Mucosa of rectum (tissue), 2 donors: ENCODE data around the gene HSD17B12.
"Not testable (repeated sequence)": the region's sequence is repeated elsewhere in the genome, so short reads cannot be mapped to it uniquely, and the experiment has no call there.

ENCODE experiments used
- H3K27ac ChIP-seq, 2 donors: one replicate each; pipeline ENCODE4 v1.7.0; 2013; ENCODE audit warnings: inconsistent platforms in 2 of 2, low read depth in 2 of 2, low read length in 2 of 2
- H3K27me3 ChIP-seq, 2 donors: one replicate each; pipeline ENCODE4 v1.7.0; 2013; ENCODE audit warnings: low read length in 2 of 2; ENCODE audit not compliant: control insufficient read depth in 2 of 2, insufficient read depth in 2 of 2
- H3K36me3 ChIP-seq, 2 donors: one replicate each; pipeline ENCODE4 v1.7.0; 2013; ENCODE audit warnings: low read length in 2 of 2; ENCODE audit not compliant: control insufficient read depth in 2 of 2, insufficient read depth in 2 of 2
- H3K4me1 ChIP-seq, 2 donors: one replicate each; pipeline ENCODE4 v1.7.0; 2013; ENCODE audit warnings: low read length in 2 of 2, mild to moderate bottlenecking in 1 of 2; ENCODE audit not compliant: control insufficient read depth in 2 of 2, insufficient read depth in 2 of 2
- H3K4me3 ChIP-seq, 2 donors: one replicate each; pipeline ENCODE4 v1.7.0; 2013; ENCODE audit warnings: low read length in 2 of 2
- H3K9ac ChIP-seq, 2 donors: one replicate each; pipeline ENCODE4 v1.7.0; 2013; ENCODE audit warnings: low read length in 2 of 2, low read depth in 1 of 2, mild to moderate bottlenecking in 1 of 2
- H3K9me3 ChIP-seq, 2 donors: one replicate each; pipeline ENCODE4 v1.7.0; 2013; ENCODE audit warnings: low read length in 2 of 2; ENCODE audit not compliant: control insufficient read depth in 2 of 2
- donor health status: healthy.
- donor health status: Normal muscosa, but diverticular disease.

Gene HSD17B12

DNA sequence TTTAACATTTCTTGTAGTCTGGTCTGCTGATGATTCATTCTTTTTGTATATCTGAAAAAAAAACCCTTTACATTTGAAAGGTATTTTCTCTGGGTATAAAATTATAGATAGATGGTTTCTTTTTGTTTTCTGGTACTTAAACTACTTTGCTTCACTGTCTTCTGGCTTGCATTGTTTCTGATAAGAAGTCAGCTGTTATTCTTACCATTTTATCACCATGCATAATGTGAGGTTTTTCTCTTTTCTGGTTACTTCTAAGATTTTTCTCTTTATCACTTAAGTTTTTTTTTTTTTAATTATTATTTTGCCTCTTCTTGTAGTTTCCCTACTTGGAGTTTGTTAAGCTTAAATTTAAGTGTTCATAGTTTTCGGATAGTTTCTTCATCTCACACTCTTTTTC, 84.7 kb downstream of the HSD17B12 start:
- H3K36me3 ChIP-seq = peaks cover 0 to 3% of the 10 kb centered on the region in 2 donors
- H3K9me3 ChIP-seq = peaks cover 2% of the 10 kb centered on the region in 2 donors
- H3K4me3 ChIP-seq = no peak overlapping the region
- H3K27me3 ChIP-seq = no peaks in the 10 kb centered on the region
- H3K27ac ChIP-seq = no peak overlapping the region
- H3K4me1 ChIP-seq = no peaks in the 10 kb centered on the region
- no peak overlapping the region for H3K9ac ChIP-seq

DNA sequence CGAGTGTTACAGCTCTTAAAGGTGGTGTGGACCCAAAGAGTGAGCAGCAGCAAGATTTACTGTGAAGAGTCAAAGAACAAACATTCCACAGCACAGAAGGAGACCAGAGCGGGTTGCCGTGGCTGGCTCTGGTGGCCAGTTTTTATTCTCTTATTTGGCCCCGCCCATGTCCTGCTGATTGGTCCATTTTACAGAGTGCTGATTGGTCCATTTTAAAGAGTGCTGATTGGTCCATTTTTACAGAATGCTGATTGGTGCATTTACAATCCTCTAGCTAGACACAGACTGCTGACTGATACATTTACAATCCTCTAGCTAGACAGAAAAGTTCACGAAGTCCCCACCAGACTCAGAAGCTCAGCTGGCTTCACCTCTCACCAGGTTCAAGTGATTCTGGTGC, 88.1 kb downstream of the HSD17B12 start:
- H3K9me3 ChIP-seq, H3K9ac ChIP-seq, H3K36me3 ChIP-seq: not testable (repeated sequence)

DNA sequence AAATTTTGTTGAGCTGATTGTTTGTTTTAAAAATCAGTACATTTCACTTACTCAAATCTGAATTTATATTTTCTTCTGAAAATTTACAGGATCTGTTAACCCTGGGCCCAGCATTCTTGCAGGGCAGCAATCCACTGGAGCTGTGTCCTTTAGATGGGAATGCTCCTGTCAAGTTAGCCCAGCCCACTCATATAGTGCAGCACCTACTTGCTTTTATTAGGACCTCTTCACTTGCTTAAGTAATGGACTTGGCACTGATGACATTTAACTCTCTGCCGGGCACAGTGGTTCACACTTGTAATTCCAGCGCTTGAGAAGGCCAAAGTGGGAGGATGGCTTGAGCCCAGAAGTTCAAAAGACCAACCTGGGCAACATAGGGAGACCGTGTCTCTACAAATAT, 89.6 kb downstream of the HSD17B12 start:
- H3K4me3 ChIP-seq = no peak overlapping the region
- H3K4me1 ChIP-seq = no peaks in the 10 kb centered on the region
- H3K36me3 ChIP-seq = peaks cover 0 to 3% of the 10 kb centered on the region in 2 donors
- no peak overlapping the region for H3K9ac ChIP-seq
- no peak overlapping the region for H3K27ac ChIP-seq
- H3K27me3 ChIP-seq = no peaks in the 10 kb centered on the region
- H3K9me3 ChIP-seq = peaks cover 0 to 1% of the 10 kb centered on the region in 2 donors

More for the DNA sequence above, 88.1 kb downstream of the HSD17B12 start:
- not testable (repeated sequence) for H3K4me3 ChIP-seq, H3K4me1 ChIP-seq, H3K27ac ChIP-seq, H3K27me3 ChIP-seq

DNA sequence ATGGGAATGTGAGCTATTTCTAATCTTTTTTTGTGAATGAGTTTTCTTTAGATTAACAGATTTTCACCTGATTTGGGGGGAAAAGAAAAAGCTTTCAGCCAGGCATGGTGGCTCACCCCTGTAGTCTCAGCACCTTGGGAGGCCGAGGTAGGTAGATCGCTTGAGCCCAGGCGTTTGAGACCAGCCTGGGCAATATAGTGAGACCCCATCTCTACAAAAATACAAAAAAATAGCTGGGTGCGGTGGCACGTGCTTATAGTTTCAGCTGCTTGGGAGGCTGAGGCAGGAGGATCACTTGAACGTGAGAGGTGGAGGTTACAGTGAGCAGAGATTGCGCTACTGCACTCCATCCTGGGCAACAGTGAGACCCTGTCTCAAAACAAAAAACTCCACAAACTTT, 92.2 kb downstream of the HSD17B12 start:
- Histone ChIP-seq H3K36me3 (peaks cover 0 to 3% of the 10 kb centered on the region in 2 donors), H3K27ac (no peak overlapping the region), H3K4me1 (no peaks in the 10 kb centered on the region), H3K9ac (no peak overlapping the region), H3K27me3 (no peaks in the 10 kb centered on the region), H3K9me3 (no peaks in the 10 kb centered on the region), H3K4me3 (no peak overlapping the region)

DNA sequence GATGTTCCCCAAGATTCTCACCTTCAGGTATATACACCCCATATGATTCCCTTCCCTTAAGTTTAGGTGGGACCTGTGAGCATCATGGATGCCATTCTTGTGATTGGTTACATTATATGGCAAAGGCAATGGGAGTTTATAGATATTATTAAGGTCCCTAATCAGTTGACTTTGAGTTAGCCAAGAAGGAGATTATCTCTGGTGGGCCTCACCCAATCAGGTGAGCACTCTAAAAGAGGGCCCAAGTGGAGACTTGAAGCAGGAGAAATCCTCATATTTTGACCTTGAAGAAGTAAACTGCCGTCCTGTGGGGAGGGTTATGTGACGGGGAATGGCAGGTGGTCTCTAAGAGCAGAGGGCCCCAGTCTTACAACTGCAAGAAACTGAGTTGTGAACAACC, 94.2 kb downstream of the HSD17B12 start:
- no peak overlapping the region for H3K9ac ChIP-seq
- H3K4me3 ChIP-seq = no peak overlapping the region

DNA sequence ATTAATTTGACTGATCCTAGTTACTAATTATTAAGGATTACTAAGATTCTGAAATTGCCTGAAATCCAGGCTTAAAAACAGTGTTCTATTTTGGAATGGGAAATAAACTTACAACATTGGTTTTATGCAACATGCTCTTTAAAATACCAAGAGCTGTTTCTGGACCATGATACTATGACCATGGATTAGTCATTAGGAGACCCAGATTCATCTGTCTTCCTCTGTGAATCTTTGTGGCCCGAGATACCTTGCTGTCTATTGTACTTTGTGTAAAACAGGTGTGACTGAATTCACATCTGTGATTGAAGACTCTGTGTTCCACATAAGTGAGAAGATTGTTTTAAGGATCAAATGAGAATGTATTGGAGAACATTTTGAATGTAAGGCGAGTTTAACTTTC, 98.8 kb downstream of the HSD17B12 start:
- peaks cover 0 to 3% of the 10 kb centered on the region in 2 donors for H3K36me3 ChIP-seq
- no peak overlapping the region for H3K9ac ChIP-seq
- H3K27ac ChIP-seq = no peak overlapping the region
- H3K4me3 ChIP-seq = no peak overlapping the region
- no peaks in the 10 kb centered on the region for H3K4me1 ChIP-seq
- peaks cover under 1 to 6% of the 10 kb centered on the region in 2 donors for H3K9me3 ChIP-seq
- H3K27me3 ChIP-seq = no peaks in the 10 kb centered on the region

More for the DNA sequence above, 94.2 kb downstream of the HSD17B12 start:
- Histone ChIP-seq H3K36me3 (no peaks in the 10 kb centered on the region), H3K27ac (no peak overlapping the region), H3K27me3 (no peaks in the 10 kb centered on the region), H3K9me3 (no peaks in the 10 kb centered on the region), H3K4me1 (no peaks in the 10 kb centered on the region)

DNA sequence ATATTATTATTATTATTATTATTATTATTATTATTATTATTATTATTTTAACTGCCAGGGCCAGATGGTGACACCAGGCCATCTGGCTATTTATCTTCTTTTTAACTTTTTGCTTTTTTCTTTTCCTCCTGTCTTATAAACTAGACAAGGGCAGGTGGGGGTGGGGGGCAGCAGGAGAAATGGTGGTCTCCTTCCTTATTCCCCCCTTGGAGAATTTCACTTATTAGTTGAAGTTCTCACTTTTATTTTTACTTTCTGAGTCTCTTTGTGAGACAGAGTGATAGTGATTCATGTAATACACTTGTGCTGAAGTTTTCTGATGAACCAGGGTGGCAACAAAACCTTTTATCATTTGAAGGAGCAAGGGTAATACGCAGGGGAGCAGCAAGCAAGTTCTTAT, 103.8 kb downstream of the HSD17B12 start:
- Histone ChIP-seq H3K36me3 (peaks cover 0 to 3% of the 10 kb centered on the region in 2 donors), H3K27ac (no peak overlapping the region)

DNA sequence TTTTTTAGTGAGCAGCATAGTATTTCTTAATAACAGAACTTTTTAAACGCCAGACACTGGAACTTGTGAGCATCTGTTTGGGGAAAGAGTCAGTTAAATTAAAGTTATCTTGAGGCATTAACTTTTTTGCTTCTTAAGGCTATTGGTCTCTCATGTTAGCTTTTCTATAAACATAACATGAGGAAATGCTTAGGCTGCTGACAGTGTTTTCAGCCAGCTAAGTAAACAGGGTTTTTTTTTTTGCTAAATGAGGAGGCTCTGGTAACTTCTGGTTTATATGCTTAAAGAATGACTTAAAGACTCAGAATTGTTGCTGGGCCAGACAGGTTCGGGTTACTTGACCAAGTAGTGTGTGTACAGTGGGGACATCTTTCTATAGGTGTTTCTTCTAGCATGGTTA, 104.3 kb downstream of the HSD17B12 start:
- no peaks in the 10 kb centered on the region for H3K27me3 ChIP-seq
- H3K4me1 ChIP-seq = peaks cover 4% of the 10 kb centered on the region in 2 donors
- H3K9me3 ChIP-seq = peaks cover 8% of the 10 kb centered on the region in 2 donors
- no peak overlapping the region for H3K4me3 ChIP-seq
- H3K9ac ChIP-seq = no peak overlapping the region
- peaks cover 0 to 3% of the 10 kb centered on the region in 2 donors for H3K36me3 ChIP-seq
- no peak overlapping the region for H3K27ac ChIP-seq

More for the DNA sequence above, 103.8 kb downstream of the HSD17B12 start:
- no peaks in the 10 kb centered on the region for H3K27me3 ChIP-seq
- no peak overlapping the region for H3K4me3 ChIP-seq
- no peak overlapping the region for H3K9ac ChIP-seq
- H3K9me3 ChIP-seq = peaks cover 8% of the 10 kb centered on the region in 2 donors
- H3K4me1 ChIP-seq = peaks cover 4% of the 10 kb centered on the region in 2 donors

DNA sequence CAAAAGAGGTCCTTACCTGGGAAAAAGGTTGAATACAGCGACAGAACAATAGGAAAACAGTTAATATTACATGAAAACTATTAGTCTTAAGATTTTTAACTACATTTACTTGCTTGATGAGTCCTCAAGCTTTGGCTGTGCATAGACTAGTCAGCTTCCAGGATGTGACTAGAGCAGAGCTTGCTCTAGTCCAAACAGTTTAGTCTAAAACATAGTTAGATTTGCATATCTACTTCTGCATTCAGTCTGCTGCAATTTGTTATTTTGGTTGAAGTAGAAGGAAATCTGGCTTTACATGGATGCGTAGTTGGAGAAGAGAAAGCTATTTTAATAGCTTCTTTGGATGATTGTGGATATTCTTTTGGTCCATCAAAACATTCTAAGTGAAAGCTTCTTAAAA, 104.8 kb downstream of the HSD17B12 start:
- H3K27ac ChIP-seq = no peak overlapping the region
- peaks cover 0 to 3% of the 10 kb centered on the region in 2 donors for H3K36me3 ChIP-seq
- H3K4me1 ChIP-seq = peaks cover 4% of the 10 kb centered on the region in 2 donors
- H3K27me3 ChIP-seq = no peaks in the 10 kb centered on the region
- H3K9ac ChIP-seq = no peak overlapping the region
- peaks cover 8% of the 10 kb centered on the region in 2 donors for H3K9me3 ChIP-seq
- H3K4me3 ChIP-seq = no peak overlapping the region

DNA sequence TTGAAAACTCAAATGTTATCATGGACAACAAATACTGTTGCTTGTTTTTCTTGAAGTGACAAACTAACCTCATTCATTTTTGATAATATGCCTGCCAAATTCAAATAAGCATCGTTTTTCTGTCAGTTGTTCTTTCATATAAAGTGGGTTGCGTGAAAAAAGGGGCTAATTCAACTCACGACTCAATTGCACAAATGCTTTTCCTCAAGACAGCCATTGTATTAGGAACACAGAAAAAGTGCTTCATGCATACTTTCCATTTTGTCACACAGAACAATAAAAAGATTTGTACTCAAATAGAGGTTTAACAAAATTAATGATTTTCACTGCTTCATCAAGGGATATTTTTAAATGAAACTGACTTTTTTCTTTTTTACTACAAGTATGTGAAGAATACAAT, 105.5 kb downstream of the HSD17B12 start:
- no peaks in the 10 kb centered on the region for H3K27me3 ChIP-seq
- no peak overlapping the region for H3K9ac ChIP-seq
- no peak overlapping the region for H3K4me3 ChIP-seq
- peaks cover 0 to 3% of the 10 kb centered on the region in 2 donors for H3K36me3 ChIP-seq
- H3K27ac ChIP-seq = no peak overlapping the region
- H3K9me3 ChIP-seq = peaks cover 8% of the 10 kb centered on the region in 2 donors
- peaks cover 4% of the 10 kb centered on the region in 2 donors for H3K4me1 ChIP-seq

DNA sequence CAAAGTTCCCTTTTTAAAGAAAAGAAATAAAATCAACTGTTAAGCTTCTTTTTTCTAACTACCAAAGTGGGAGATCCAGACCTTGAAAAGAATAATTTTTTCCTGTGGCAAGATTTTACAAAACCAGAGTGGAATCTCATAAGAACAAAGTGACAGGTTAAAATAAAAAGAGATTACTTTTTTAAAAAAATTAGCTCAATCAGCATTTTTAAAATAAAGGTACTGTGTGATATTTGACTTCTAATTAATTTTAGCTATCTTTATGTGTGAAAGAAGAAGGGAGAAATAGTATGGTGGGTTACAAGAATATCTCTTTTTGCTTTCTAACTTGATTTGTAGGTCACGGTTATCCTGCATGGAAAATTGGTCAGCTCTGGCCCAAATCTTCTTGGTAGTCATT, 107.3 kb downstream of the HSD17B12 start:
- no peak overlapping the region for H3K27ac ChIP-seq
- H3K4me1 ChIP-seq = peaks cover 4% of the 10 kb centered on the region in 2 donors
- peaks cover 8% of the 10 kb centered on the region in 2 donors for H3K9me3 ChIP-seq
- no peaks in the 10 kb centered on the region for H3K27me3 ChIP-seq
- no peak overlapping the region for H3K4me3 ChIP-seq
- peaks cover 0 to 2% of the 10 kb centered on the region in 2 donors for H3K36me3 ChIP-seq
- no peak overlapping the region for H3K9ac ChIP-seq
